ENCODE results near the gene VSTM2A.
A peak's percentile ranks its signal among the peaks of the same experiment; 100 is the strongest.
"Not testable (repeated sequence)": the region's sequence is repeated elsewhere in the genome, so short reads cannot be mapped to it uniquely, and the experiment has no call there.

The VSTM2A gene, protein sequence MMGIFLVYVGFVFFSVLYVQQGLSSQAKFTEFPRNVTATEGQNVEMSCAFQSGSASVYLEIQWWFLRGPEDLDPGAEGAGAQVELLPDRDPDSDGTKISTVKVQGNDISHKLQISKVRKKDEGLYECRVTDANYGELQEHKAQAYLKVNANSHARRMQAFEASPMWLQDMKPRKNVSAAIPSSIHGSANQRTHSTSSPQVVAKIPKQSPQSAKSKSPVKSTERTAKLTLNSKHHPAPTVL

DNA sequence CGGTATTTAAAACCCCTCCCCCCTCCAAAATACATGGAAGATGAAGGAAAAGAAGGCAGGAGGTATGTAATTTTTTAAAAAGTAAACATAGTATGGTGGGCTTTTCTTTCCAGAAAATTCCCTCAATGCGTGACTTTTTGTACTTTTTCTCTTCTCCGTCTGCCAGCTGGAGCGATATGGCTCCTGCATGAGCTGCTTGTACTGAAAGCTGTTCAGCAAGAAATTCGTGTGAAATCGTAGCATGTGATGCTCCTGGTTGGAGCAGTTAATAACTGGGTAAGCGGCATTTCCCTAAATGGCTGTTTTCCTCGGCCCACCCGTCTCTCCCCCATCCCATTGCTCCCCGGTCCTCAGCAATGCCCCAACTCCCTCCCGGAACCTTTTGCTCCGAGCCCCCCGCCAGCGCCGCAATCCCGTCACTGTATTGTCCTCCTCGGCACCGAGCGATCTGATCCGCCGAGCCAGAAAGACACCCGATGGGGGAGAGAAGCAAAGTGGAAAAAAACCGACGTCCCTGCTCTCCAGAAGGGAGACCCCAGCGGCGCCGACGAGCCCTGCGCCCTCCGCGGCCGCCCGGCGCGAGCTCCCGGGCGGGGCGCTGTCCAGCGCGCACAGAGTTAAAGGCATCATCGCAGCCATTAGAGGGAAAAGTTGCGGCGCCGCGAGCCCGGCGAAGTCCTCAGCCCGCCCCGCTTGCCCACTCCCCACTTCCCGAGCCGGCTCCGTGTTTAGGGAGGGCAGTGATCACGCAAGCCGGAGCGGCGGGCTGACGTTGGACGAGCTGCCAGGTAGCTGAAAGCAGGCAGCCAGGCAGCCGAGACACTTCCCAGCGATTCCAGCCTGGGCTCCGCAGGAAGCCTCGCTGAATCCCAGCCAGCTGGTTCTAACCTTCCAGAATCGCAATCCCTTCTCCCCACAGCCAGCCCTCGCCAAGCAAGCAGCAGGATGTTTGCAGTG lies at the start of gene VSTM2A:
Gene VSTM2A (plus strand): TSS at position 707 of the 957 bp plus-strand sequence. CDS start 356 bp downstream, outside the sequence.
- peak in 16 of 51 donors; percentile 9 to 87 (median 46) for DNase-seq

DNA sequence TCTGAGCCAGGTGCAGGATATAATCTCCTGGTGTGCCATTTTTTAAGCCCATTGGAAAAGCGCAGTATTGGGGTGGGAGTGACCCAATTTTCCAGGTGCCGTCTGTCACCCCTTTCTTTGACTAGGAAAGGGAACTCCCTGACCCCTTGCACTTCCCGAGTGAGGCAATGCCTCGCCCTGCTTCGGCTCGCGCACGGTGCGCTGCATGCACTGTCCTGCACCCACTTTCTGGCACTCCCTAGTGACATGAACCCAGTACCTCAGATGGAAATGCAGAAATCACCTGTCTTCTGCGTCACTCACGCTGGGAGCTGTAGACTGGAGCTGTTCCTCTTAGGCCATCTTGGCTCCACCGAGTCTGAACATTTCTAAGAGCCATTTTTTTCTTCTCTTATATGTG lies 37.6 kb upstream of the VSTM2A start:
- DNase-seq = not testable (repeated sequence)

DNA sequence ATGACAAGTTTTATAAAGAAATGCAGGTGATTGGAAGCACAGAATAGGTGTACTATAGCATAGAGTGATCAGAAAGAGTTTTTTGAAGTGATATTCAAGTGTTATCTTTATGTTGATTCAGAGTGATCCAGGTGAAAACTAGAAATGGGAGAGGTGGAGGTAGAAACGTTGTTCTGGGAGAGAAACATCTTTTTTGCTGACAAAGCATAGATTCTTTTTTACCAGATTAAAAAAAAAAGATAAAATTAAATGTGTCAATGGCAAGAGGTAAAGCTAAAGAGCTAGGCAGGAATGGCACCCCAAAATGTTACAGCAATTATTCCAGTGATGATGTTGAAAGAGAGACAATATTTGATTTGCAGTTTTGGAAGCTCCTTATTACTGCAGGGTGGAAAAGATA lies 12.6 kb upstream of the VSTM2A start:
- DNase-seq = no peak

DNA sequence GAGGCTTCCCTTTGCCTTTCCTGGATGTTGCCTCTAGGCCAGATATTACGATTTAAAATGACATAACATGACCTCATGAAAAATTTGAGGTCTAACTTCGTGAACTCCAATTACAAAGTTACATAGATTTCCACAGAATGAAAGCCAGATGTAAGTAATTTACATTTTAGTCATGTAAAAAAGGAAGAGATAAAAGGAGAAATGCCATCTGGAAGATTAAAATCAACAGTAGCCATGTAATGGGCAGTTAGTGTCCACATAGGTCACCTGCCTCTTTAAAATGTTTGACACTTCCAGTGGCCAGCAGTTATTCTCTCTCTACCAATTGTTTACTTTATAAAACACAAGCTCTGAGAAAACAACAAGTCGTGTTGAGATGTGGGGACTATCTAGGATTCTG lies 4.1 kb upstream of the VSTM2A start:
- DNase-seq = no peak

DNA sequence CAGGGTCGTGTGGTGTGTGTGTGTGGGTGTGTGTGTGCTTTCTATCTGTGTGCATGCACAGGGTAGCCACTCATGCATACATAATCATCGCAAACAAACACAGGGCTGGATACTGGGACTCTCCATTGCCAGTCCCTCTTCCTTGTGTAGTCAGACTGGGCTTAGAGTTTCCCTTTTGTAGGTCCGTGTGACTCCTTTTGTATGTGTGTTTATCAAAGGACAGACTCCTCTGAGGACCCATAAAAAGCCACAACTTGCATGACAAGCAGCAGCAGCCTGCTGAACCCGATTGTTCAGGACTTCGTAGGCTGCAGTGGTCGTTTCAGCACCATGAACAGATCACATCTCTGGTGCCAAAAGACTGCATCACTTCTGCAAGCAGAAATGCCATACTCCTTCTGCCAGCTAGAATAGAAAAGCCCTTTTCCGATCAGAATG lies 895 bp downstream of the VSTM2A start:
- DNase-seq = peak in 1 of 51 donors; percentile 73

DNA sequence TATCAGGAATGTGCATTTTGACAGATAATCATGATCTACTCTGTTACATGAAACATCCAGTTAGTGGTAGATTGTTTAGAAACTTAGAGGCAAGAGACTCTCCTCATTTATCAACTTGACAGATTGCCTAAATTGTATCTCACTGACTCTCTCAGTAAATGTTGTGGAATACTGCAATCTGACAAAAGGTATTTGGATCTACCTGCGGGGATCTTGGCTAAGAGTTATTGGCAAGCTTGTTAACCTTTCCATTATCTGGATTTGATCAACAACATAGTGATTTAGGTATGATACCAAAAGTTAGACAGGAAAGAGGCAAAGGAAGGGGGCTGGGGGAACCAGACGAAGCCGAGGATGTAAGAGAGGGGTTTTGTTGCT lies 2.0 kb downstream of the VSTM2A start:
- DNase-seq = peak in 1 of 51 donors; percentile 48

DNA sequence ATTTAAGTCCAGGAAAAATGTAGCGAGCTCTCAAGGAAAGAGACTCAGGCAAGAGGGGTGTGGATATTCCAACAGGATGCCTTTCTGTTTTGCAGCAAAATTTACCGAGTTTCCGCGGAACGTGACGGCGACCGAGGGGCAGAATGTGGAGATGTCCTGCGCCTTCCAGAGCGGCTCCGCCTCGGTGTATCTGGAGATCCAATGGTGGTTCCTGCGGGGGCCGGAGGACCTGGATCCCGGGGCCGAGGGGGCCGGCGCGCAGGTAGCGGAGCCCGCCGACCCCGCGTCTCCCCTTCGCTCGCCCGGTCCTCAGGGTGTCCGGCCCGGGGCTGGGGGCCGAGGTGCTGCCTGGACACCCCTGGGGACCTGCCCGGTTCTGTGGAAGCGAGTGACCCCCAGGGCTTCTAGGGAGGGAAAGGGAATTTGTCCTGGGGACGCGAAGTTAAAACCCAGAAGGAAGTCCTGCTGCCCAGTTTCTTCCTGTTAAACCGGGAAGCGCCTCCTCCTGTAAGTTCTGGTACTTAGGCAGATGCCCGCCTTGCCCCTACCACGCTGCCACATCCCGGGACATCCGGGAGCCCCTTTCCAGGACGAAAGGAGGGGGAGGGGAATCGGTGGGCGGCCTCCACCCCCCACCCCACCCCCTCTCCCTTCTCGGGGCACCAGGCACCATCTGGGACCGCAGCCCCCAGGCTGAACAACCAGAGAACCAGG lies 2.5 kb downstream of the VSTM2A start:
- DNase-seq = no peak

DNA sequence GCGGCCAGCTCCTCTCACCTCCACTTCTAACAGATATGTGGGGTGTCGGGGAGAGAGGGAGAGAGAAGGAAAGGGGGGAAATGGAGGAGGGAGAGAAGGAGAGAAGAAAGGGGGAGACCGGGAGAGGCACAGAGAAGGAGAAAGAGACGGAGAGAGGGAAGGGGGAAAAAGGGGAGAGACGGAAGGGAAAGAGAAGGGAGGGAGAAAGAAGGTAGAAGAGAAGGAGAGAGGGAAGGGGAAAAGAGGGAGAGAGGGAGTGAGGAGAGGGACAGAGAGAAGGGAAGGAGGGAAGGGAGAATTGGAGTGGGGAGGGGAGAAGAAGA lies 3.0 kb downstream of the VSTM2A start:
- DNase-seq = no peak

DNA sequence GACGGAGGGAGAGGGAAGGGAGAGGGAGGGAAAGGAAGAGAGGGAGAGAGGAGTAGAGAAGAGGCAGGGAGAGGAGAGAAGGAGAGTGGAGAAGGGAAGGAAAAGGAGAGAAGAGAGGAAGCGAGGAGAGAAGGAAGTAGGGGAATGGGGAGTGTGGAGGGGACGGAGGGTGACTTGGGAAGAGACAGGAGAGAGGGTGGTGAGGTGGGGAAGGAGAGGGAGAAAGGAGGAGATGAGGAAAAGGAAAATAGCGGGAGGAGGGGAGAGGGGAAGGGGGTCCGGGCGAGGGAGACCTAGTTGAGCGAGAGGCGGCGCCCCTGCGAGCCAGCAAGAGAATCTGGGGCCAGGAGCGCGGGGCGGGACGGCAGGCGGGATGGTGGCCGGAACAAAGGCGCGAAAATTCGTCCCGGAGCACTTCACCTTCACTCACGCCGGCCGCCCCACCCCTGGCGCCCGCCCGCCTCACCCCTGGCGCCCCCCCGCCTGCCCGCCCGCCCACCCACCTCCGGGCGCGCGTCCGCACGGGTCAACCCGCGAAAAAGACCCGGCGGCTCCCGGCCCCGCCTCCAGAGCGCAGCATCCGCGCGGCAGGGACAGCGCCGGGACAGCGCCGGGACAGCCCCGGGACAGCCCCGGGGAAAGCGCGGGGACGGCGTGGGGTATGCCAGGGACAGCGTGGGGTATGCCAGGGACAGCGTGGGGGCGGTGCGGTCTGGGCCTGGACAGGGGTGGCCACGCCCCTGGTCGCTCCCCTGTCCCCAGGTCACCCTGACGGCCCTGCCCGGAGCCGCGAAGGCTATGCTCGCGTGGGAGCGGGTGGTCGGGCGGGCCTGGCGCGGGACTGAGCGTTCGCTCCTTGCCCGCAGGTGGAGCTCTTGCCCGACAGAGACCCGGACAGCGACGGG lies 4.2 kb downstream of the VSTM2A start:
- DNase-seq = peak in 5 of 51 donors; percentile 3 to 25 (median 21)

DNA sequence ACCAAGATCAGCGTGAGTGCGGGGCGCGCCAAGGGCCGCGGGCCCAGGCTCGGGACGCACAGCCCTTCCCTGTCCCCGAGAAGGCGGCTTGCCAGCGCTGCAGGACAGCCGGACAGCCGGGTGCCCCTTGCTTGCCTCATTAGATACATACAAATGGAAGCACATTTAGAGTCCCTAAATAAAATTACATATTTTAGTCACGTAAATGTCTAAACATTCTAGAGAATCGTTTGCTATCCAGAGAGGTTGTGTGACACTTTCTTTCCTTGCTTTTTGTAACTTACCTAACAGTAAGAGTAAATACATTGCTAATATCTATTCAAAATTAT lies 4.8 kb downstream of the VSTM2A start:
- DNase-seq = peak in 1 of 51 donors; percentile 7

DNA sequence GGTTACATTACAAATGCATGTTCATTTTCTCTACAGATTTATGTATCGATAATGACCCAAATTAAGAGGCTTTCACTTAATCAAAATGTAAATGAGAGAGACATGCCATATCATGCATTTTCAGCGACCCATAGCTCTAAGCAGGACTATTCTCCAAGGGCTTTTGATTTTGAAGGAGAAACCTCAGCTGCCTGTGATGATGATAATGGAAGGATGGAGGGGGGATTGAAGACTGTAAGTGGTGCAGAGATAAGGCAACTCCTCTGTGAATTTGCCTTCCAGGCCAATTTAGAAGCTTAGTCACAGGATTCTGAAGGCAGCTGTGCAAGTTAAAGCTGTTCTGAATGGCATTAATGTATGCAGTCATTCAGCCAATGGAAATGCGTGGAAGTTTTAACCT lies 8.3 kb downstream of the VSTM2A start:
- no peak for DNase-seq

DNA sequence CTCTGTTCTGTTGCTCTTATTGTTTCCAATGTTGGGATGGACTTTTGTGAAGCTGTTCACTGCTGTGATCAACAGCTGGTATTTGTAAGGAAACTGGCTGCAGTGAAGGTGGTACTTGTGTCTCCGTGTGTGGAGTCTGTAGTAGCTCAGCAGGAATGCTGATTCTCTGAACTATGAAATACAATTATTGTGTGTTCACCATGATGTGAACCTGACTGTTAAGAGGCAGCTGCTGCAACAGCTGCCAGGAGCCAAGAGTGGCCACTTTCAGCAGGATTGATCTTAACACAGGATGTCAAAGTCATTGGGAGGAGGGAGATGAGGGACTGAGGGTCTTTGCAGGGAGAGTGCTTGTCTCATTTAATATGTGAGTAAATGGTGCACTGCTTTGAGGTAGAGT lies 13.9 kb downstream of the VSTM2A start:
- DNase-seq = no peak

DNA sequence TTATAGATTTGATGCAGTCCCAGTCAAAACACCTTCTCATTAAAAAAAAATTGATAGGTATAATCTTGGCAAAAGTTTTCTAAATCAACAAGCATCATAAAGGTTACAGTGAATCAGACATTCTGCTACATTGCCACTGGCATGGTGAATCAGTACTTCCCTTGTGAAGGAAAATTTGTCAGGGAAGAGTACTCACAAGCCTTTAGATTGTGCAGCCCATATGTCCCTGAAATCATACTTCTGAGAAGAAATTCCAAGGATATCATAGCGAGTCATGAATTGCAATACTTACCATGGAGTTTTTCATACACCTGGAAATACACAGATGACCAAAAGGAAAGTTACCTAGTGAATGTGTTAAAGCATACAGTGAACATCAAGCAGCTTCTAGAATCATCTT lies 17.2 kb downstream of the VSTM2A start:
- DNase-seq = no peak

DNA sequence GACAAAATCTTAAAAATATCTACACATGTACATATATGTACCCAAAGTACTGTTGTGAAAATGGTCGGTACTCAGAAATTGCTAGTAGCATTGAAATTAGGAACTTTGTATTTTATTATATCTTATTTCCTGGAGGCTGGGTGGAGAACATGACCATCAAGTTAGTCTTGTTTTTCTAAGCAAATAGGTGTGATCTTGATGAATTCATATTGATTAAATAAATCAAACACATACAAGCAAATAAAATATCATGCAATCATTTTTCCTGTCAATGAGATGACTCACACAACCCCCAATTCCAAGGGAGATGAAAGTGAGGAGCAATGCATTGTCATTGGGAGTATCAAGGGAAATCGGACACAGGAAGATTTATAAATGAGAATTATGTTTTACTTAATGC lies 18.0 kb downstream of the VSTM2A start:
- DNase-seq = no peak

DNA sequence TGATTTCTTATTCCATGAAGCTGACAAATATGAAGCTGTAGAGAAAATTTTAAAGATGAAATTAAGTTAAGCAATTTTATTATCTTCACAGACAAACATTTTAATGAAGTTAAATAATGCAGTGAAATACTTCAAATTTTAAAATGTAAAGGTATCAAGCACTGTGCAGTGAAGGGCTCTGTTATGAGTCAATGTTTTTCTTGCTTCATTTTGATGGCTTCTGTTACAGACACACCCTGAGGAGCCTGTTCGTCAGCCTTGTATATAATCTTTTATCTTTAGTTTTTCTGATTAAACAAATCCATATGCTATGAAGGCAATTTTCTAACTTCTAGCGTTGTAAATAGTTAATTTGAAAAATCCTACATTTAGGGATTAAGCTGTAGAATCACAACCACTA lies 18.5 kb downstream of the VSTM2A start:
- DNase-seq = no peak

DNA sequence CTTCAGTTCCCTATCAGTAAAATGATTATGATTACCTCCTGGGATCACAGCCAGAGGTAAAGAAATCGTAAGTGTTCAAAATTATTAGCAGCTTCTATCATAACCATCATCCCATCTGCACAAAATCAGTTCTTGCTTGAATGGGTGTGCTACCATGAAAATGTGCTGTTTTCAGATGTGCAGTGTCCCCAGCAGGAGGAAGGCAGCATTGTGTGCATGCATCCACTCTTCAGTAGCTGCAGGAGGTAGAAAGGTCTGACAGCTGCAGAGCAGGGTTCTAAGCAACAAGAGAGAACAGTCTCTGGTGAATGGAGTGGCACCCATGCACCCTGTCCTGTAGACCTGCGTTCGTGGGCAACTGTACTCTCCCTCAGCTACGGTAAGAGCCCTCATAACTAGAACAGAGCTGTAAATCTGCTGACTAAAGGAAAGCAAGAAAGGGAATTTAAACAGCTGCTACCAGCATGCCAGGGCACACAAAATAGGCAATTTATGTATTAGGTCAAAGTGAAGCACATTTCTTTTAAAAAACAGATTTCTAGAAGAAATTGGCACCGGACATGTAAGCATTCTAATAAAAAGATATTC lies 21.2 kb downstream of the VSTM2A start:
- no peak for DNase-seq

DNA sequence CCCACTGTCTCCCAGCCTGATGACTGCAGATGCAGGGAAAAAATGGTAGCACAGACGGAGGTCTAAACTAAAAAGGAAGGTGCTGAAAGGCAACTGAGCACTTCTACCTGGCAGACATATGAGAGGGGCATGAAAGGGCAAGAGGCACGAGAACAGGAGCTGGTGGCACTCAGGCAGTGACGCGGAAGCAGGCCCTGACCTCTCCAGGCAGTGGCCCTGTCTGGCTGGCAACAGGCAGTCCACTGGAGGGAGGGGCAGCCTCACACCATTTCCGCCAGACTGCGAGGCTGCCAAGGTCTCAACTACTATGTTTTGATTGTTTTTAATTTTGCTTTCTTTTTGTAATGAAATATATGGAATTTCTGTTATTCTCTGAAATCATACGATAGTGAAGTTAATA lies 23.3 kb downstream of the VSTM2A start:
- no peak for DNase-seq

DNA sequence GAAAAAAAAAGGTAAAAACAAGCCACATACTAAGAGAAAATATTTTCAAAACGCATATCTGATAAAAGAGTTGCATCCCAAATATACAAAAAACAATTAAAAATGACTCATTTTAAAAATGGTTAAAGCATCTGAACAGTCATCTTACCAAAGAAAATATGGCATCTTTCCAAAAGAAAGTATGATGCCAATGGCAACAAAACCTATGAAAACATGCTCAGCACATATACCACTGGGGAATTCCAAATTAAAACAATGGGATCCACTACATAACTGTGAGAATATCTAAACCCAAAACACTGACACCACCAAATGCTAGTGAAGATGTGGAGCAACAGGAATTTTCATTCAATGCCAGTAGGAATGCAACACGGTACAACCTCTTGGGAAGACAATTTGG lies 39.3 kb downstream of the VSTM2A start:
- no peak for DNase-seq

DNA sequence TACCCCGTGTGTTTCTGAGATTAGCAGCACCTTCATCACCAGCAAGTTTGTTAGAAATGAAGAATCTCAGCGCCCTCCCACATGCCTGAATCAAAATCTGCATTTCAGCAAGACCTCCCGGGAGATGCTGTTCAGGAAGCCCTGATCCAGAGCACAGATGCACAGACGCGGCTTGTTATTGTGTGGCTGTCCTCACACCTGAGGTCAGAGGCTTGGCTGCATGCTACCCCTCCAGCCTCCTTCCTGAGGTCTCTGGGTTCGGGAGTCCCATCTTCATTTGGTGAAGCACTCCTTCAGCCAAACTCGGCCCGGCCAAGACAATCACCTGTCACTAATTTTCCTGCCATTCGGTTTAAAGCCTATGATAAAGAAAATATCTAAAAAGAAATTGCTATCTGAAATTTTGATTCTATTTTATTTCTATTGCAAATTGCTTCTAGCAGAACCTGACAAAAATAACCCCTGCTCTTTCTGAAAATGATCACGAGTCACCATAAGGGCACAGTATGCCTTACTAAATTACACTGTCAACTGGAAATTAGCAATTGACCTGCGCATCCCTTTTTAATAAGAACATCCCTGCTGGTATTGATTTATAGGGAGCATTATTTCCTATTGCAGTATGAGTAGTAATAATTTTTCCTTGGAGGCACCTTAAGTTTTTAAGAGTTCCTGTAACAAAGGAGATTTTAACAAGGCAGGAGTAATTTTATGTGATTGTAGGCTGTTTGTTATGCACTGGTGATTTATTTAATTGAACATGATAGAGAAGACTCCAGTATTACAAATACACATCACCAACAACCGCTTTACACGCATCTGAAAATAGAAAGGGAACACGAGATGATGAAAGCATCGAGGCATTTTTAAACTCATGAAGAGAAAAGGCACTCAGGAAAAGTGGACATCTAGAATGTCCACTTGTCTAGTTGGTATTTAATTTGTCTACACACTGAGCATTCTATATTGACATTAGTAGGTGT lies 49.5 kb downstream of the VSTM2A start:
- peak in 1 of 51 donors; percentile 18 for DNase-seq

DNA sequence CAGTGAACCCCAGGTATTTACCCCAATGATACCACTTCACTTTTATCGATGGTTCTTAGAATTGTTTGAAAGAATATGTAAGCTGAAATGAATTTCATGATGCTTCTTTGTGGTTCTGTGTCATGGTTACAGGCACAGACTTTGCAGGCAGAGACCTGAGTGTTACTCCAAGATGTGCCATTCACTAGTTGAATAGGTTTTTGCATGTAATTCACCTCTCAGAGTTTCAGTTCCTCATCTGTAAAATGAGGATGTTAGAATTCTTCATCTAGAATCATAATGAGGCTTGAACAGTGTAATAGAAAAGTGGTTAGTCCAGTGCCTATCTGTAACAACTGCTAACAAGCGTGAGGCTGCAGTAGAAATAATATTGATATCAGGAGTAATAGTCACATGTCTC lies 54.6 kb downstream of the VSTM2A start:
- no peak for DNase-seq

Data from hypothalamus (tissue), 51 donors.